Fibroblast of pulmonary artery (primary cell): Measurements from ENCODE around the gene CHMP2A.

Experiments used
- DNase-seq: peaks from one replicate; pipeline ENCODE4 v3.0.0-alpha.2; 2010; ENCODE audit warnings: low read depth
- H3K4me3 ChIP-seq: replicated peaks from 2 replicates; pipeline ENCODE4 v1.5.1; 2011; ENCODE audit warnings: low read depth, mild to moderate bottlenecking, control low read depth, low read length, moderate library complexity
- CTCF ChIP-seq: IDR thresholded peaks from 2 replicates; pipeline ENCODE4 v1.5.1; 2011; ENCODE audit warnings: mild to moderate bottlenecking, control low read depth, low read length, inconsistent platforms; ENCODE audit errors: missing control alignments

The CHMP2A gene

GRCh38 chr19:58521651-58522050 is 33.3 kb downstream of the CHMP2A start:
- no peak for TF ChIP-seq CTCF
- DNase-seq: no peak
- no peak overlapping the region for H3K4me3 ChIP-seq

GRCh38 chr19:58520257-58520599 is 34.7 kb downstream of the CHMP2A start:
- peak overlapping the region; percentile 71 for H3K4me3 ChIP-seq
- DNase-seq: no peak
- TF ChIP-seq CTCF: no peak

- peak within 1 kb of the TSS; percentile 71 for H3K4me3 ChIP-seq
- TF ChIP-seq CTCF: peak; percentile 57
- DNase-seq: peak; percentile 98
These were observed 35.3 kb downstream of the CHMP2A start, which contains the start of gene ZBTB45 for GRCh38 chr19:58519355-58520256. ZBTB45 (minus strand) TSS chr19:58519810; CDS start chr19:58517673, 2,137 bp downstream.

GRCh38 chr19:58519087-58519354 is 35.9 kb downstream of the CHMP2A start:
- TF ChIP-seq CTCF: peak; percentile 74
- H3K4me3 ChIP-seq: peak overlapping the region; percentile 71
- peak; percentile 75 for DNase-seq

GRCh38 chr19:58518256-58519086 is 36.4 kb downstream of the CHMP2A start:
- peak overlapping the region; percentile 71 for H3K4me3 ChIP-seq
- no peak for DNase-seq
- TF ChIP-seq CTCF: no peak

GRCh38 chr19:58516964-58517833 is 37.7 kb downstream of the CHMP2A start:
- no peak for DNase-seq
- H3K4me3 ChIP-seq: no peak overlapping the region
- no peak for TF ChIP-seq CTCF
